Breast epithelium (tissue), 4 donors: Measurements from ENCODE around the gene IMPA2. TPM values are rescaled to one million over a fixed set of nuclear protein-coding genes. Genes with fewer than 3 reads are reported as not detected.

Source experiments
- DNase-seq, 2 donors: peaks; one replicate each; pipeline ENCODE4 v3.0.0-alpha.2; 2019; ENCODE audit warnings: low spot score in 2 of 2
- H3K27ac ChIP-seq, 2 donors: fragments of 200-600 bp; sonication (generic) in 1 of 2; one replicate each; pipeline ENCODE4 v1.5.1; 2016 to 2019; ENCODE audit warnings: mild to moderate bottlenecking in 1 of 2
- H3K27me3 ChIP-seq, 2 donors: fragments of 200-600 bp; sonication (generic) in 1 of 2; one replicate each; pipeline versions ENCODE4 v1.5.1 to v1.6.0; 2017 to 2019; ENCODE audit warnings: control low read depth in 1 of 2, mild to moderate bottlenecking in 1 of 2
- H3K36me3 ChIP-seq: fragments of 200-600 bp; one replicate; pipeline ENCODE4 v1.5.1; 2019
- H3K4me1 ChIP-seq, 2 donors: fragments of 200-600 bp; sonication (generic); one replicate each; pipeline ENCODE4 v1.5.1; 2016 to 2019; ENCODE audit warnings: control low read depth in 1 of 2
- H3K4me3 ChIP-seq, 3 donors: fragments of 200-600 bp; sonication (generic); 1 replicate in 2 of 3; 2 replicates in 1 of 3; pipeline ENCODE4 v1.5.1; 2016 to 2019; ENCODE audit warnings: mild to moderate bottlenecking in 3 of 3, moderate library complexity in 2 of 3
- H3K9me3 ChIP-seq, 2 donors: fragments of 200-600 bp; sonication (generic) in 1 of 2; one replicate each; pipeline ENCODE4 v1.5.1; 2016 to 2019; ENCODE audit warnings: control low read depth in 1 of 2
- CTCF ChIP-seq, 3 donors: fragments of 450-650 bp; IDR thresholded peaks; one replicate each; pipeline ENCODE4 v1.5.1; 2016 to 2017; ENCODE audit warnings: antibody characterized with exemption in 3 of 3, mild to moderate bottlenecking in 3 of 3, moderate library complexity in 3 of 3
- POLR2A ChIP-seq: fragments of 450-650 bp; IDR thresholded peaks from one replicate; pipeline ENCODE4 v1.6.1; 2016; ENCODE audit warnings: antibody characterized with exemption, mild to moderate bottlenecking, moderate library complexity
- POLR2AphosphoS5 ChIP-seq, 3 donors: sonication (generic); formaldehyde crosslinking; IDR thresholded peaks; one replicate each; pipeline ENCODE4 v1.6.1; 2017; ENCODE audit warnings: antibody characterized with exemption in 3 of 3
- intact Hi-C: fragments of 100-400 bp; cut with DNase I; formaldehyde crosslinking; loops from one replicate; pipeline ENCODE4 v1.15.1; 2023; ENCODE audit warnings: low total_unique reads
- total RNA-seq, 3 donors: library from RNA; depleted of rRNA; stranded (reverse); fragments of >200 nt; gene quantifications; one replicate each; pipeline ENCODE4 v1.1.0, GENCODE V29; 2016

The IMPA2 gene
- total RNA-seq, 3 donors from 2014 or later: 25.2 to 26.5 (median 26.2) TPM

DNA sequence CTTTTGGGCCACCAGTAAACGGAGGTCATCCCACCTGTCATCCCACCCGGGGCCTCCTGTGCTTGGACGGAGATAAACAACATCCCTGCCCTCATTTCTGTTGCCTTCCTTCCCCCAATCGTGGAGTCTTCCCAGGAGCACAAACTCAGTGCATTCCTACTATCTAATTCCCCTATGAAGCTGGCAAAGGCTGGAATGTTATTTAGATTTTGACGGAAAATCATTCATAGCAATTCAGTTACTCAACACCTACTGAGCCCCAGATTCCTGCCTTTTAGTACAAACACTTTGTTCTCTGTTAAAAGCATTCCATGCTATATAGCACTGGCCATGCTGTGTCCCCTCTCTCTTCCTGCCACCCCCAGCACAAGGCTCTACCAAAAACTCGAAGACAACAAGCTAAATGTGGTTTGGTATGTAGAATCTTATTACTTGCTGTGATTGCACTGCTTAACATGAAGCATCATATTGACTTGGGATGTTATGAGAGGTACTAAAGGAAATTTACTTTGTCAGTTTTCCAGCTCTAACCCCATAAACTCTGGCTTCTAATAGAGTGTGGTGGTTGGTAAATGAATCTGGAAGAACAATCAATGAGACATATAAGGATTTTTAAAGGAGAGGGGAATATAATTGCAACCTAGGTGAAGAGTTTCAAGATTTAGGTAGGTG lies 32.3 kb upstream of the IMPA2 start:
- intact Hi-C loops: no loop called here
- Histone ChIP-seq H3K9me3 (no peaks in the 10 kb centered on the region), H3K27ac (no peak overlapping the region), H3K27me3 (no peaks in the 10 kb centered on the region), H3K4me1 (no peaks in the 10 kb centered on the region), H3K4me3 (no peak overlapping the region), H3K36me3 (no peaks in the 10 kb centered on the region)
- no peak for TF ChIP-seq POLR2A
- DNase-seq: no peak

DNA sequence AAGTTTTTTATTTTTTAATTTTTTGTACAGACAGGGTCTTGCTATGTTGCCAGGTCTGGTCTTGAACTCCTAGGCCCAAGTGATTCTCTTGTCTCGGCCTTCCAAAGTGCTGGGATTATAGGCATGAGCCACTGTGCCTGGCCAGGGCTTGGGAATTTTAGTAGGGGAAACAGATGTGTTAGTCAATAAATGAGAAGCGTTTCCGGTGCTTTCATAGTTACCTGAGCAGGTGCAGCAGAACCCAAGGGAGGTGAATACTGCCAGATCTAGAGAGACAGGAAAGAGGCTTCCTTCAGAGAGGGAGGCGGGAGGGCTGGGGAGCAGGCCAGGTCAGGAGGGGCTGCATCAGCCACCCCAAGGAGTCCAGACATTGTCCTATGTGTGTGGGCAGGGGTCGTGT lies 30.5 kb upstream of the IMPA2 start:
- no peaks in the 10 kb centered on the region for H3K9me3 ChIP-seq
- H3K27me3 ChIP-seq: no peaks in the 10 kb centered on the region
- no peaks in the 10 kb centered on the region for H3K36me3 ChIP-seq
- intact Hi-C loops: no loop called here
- no peaks in the 10 kb centered on the region for H3K4me1 ChIP-seq
- H3K27ac ChIP-seq: no peak overlapping the region
- no peak for DNase-seq
- no peak overlapping the region for H3K4me3 ChIP-seq
- no peak for TF ChIP-seq POLR2A
- TF ChIP-seq POLR2AphosphoS5 (IDR thresholded peaks at IDR 0.05): no peak
- no peak for TF ChIP-seq CTCF (IDR thresholded peaks at IDR 0.05)

DNA sequence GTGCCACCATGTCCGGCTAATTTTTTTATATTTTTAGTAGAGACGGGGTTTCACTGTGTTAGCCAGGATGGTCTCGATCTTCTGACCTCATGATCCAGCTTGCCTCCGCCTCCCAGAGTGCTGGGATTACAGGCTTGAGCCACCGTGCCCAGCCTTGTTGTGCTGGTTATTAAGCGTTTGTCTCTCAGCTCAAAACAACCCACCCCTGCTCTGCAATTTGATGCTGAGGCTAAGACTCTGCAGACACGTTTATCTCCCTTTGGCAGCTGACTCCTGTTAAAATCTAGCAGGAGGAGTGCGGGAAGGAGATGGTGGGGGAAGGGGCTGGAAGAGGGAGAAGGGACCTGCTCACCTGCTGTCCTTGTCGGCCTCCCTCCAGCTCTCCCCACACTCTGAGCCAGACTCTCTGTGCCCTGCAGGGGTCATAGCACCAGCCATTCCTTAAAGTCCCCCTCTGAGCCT lies 29.9 kb upstream of the IMPA2 start:
- H3K4me3 ChIP-seq: no peak overlapping the region
- H3K36me3 ChIP-seq: no peaks in the 10 kb centered on the region
- peaks cover 0 to under 1% of the 10 kb centered on the region in 2 donors for H3K9me3 ChIP-seq
- no peak overlapping the region for H3K27ac ChIP-seq
- no peaks in the 10 kb centered on the region for H3K27me3 ChIP-seq
- intact Hi-C loops: no loop called here
- no peak for DNase-seq
- H3K4me1 ChIP-seq: no peaks in the 10 kb centered on the region
- no peak for TF ChIP-seq POLR2AphosphoS5 (IDR thresholded peaks at IDR 0.05)
- no peak for TF ChIP-seq POLR2A
- no peak for TF ChIP-seq CTCF (IDR thresholded peaks at IDR 0.05)

DNA sequence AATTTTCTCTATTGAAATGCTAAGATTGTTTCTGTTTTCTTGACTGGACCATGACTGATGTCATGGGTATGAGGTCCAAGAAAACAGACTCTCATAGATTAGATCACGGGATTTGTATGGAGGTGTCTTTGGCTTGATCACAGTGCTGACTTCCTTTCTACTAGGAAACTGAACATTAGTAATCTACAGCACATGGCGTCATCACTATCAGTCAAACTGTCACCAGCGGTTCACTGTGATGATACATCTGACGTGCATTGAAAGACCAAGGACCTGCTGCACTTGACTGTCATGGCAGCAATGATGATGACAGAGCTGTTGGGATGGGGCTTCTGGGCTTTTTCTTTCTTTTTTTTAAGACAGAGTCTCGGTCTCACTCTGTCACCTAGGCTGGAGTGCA lies 28.2 kb upstream of the IMPA2 start:
- no peak for DNase-seq
- TF ChIP-seq POLR2A (no peak), CTCF (IDR thresholded peaks at IDR 0.05) (no peak)
- H3K36me3 ChIP-seq: no peaks in the 10 kb centered on the region
- H3K4me1 ChIP-seq: no peaks in the 10 kb centered on the region
- peaks cover 0 to 13% of the 10 kb centered on the region in 2 donors for H3K9me3 ChIP-seq
- intact Hi-C loops: no loop called here
- H3K27ac ChIP-seq: no peak overlapping the region
- no peaks in the 10 kb centered on the region for H3K27me3 ChIP-seq
- no peak overlapping the region for H3K4me3 ChIP-seq

- Histone ChIP-seq H3K4me1 (no peaks in the 10 kb centered on the region), H3K27ac (peak overlapping the region in 1 of 2 donors; percentile 19), H3K27me3 (no peaks in the 10 kb centered on the region), H3K4me3 (no peak overlapping the region), H3K9me3 (peaks cover 0 to 13% of the 10 kb centered on the region in 2 donors), H3K36me3 (no peaks in the 10 kb centered on the region)
- intact Hi-C loops: no loop called here
- DNase-seq: no peak
- TF ChIP-seq POLR2AphosphoS5 (IDR thresholded peaks at IDR 0.05) (no peak), CTCF (IDR thresholded peaks at IDR 0.05) (no peak), POLR2A (no peak)
These were observed 25.9 kb upstream of the IMPA2 start for GRCh38 chr18:11955239-11956029.
